K562 treated with DMSO at 1 percent for 12 hours (cell line): ENCODE measurements around the gene MRTO4. TPM values are rescaled to one million over a fixed set of nuclear protein-coding genes. Genes with fewer than 3 reads are reported as not detected.

Experiments used
- total RNA-seq: library from RNA; unstranded; fragments of 300-600 nt; gene quantifications from 2 replicates; pipeline ENCODE4 v1.2.3, GENCODE V29; 2022; ENCODE audit not compliant: insufficient read depth

MRTO4 gene
- 26.7 and 29.9 TPM in 2 replicates for total RNA-seq

GRCh38 chr1:19251305-19252196 lies at the start of gene MRTO4, which contains the start of gene EMC1:
MRTO4 (plus strand) TSS chr1:19251805; CDS start chr1:19251836, 31 bp downstream.
EMC1 (minus strand) TSS chr1:19251524; CDS start chr1:19251509, 15 bp downstream.

GRCh38 chr1:19209990-19210771 lies 41.4 kb upstream of the MRTO4 start, which contains the start of gene UBR4:
UBR4 (minus strand) TSS chr1:19210266; CDS start chr1:19210248, 18 bp downstream.

GRCh38 chr1:19288324-19289241 lies 37.0 kb downstream of the MRTO4 start, which contains the start of gene AKR7A3:
AKR7A3 (minus strand) TSS chr1:19288770; CDS start chr1:19288709, 61 bp downstream.

Other genes with a start within 250 kb of the MRTO4 start
- 122 and 265 TPM in 2 replicates for gene UBR4, start 41.5 kb upstream of the MRTO4 start, total RNA-seq
- 9.3 and 46.3 TPM in 2 replicates for gene EMC1, start 281 bp upstream of the MRTO4 start, total RNA-seq
- 1.8 TPM in 1 of 2 replicates, not detected in the other for gene AKR7A3, start 37.0 kb downstream of the MRTO4 start, total RNA-seq
- gene AKR7A2, start 60.3 kb downstream of the MRTO4 start, total RNA-seq: 148 and 165 TPM in 2 replicates
- 55.8 and 64.4 TPM in 2 replicates for gene SLC66A1, start 60.5 kb downstream of the MRTO4 start, total RNA-seq
- 233 and 276 TPM in 2 replicates for gene CAPZB, start 233.7 kb downstream of the MRTO4 start, total RNA-seq